H1 (cell line): ENCODE results near the gene CNDP1. TPM values are rescaled to one million over a fixed set of nuclear protein-coding genes. Genes with fewer than 3 reads are reported as not detected.

Experiments
- CTCF ChIA-PET: fragments of 300-600 bp; sonication (Branson Sonifier 250); formaldehyde crosslinking; loops from one replicate; lab custom pipeline; 2021; ENCODE audit not compliant: partially characterized antibody; lab: Charles Lee
- POLR2A ChIA-PET: fragments of 300-600 bp; sonication (Branson Sonifier 250); formaldehyde crosslinking; loops from one replicate; lab custom pipeline; 2021; ENCODE audit warnings: inconsistent platforms; ENCODE audit not compliant: partially characterized antibody; lab: Charles Lee
- DNase-seq, 2 experiments: peaks; one replicate each; pipeline versions ENCODE4 v3.0.0 to v3.0.0-alpha.2; 2010 to 2022; ENCODE audit warnings: low spot score in 2 of 2, low read depth in 1 of 2, mixed read lengths in 1 of 2
- FAIRE-seq: peaks from 2 replicates; lab custom pipeline; 2011; peaks lifted over from hg19 to GRCh38; lab: Jason Lieb, UNC
- H2AFZ ChIP-seq: 2 replicates; pipeline ENCODE4 v1.8.1; 2012; ENCODE audit warnings: low read length, inconsistent platforms
- H2AK5ac ChIP-seq: 2 replicates; pipeline ENCODE4 v1.6.1; 2013; ENCODE audit warnings: low read depth, low read length
- H2BK120ac ChIP-seq: replicated peaks from 2 replicates; pipeline ENCODE3; 2013; ENCODE audit warnings: low read depth, low read length, inconsistent platforms
- H2BK12ac ChIP-seq: 2 replicates; pipeline ENCODE4 v1.6.1; 2013; ENCODE audit warnings: low read depth, low read length
- H2BK15ac ChIP-seq: 2 replicates; pipeline ENCODE4 v1.6.1; 2013; ENCODE audit warnings: low read length
- H2BK20ac ChIP-seq: 2 replicates; pipeline ENCODE4 v1.6.1; 2013; ENCODE audit warnings: low read length
- H2BK5ac ChIP-seq: 2 replicates; pipeline ENCODE4 v1.6.1; 2013; ENCODE audit warnings: low read depth, low read length
- H3K14ac ChIP-seq: 2 replicates; pipeline ENCODE4 v1.6.1; 2013; ENCODE audit warnings: inconsistent platforms; ENCODE audit not compliant: insufficient read length
- H3K18ac ChIP-seq: 2 replicates; pipeline ENCODE4 v1.6.1; 2013; ENCODE audit warnings: low read length; ENCODE audit errors: extremely low read depth
- H3K23ac ChIP-seq: 2 replicates; pipeline ENCODE4 v1.6.1; 2013; ENCODE audit warnings: inconsistent platforms; ENCODE audit not compliant: insufficient read length
- H3K23me2 ChIP-seq: 2 replicates; pipeline ENCODE4 v1.6.1; 2013; ENCODE audit warnings: low read depth, low read length
- H3K27ac ChIP-seq: 2 replicates; pipeline ENCODE4 v1.6.1; 2011; ENCODE audit warnings: low read depth, low read length, inconsistent platforms
- H3K27me3 ChIP-seq, 4 experiments: replicated peaks in 1 of 4; 1 replicate in 1 of 4; 2 replicates in 3 of 4; pipeline versions ENCODE4 v1.6.1 to v1.8.1; 2011 to 2013; ENCODE audit warnings: low read length in 3 of 4, mild to moderate bottlenecking in 3 of 4, inconsistent platforms in 2 of 4, mixed read lengths in 2 of 4, moderate library complexity in 1 of 4; ENCODE audit not compliant: control insufficient read depth in 3 of 4, insufficient read depth in 3 of 4; ENCODE audit errors: extremely low read depth in 1 of 4
- H3K36me3 ChIP-seq, 4 experiments: 2 replicates each; pipeline versions ENCODE4 v1.6.1 to v1.8.1; 2011 to 2013; ENCODE audit warnings: mild to moderate bottlenecking in 4 of 4, low read length in 3 of 4, moderate library complexity in 2 of 4, control low read depth in 1 of 4, inconsistent platforms in 1 of 4; ENCODE audit not compliant: insufficient read depth in 4 of 4, control insufficient read depth in 2 of 4
- H3K4ac ChIP-seq: replicated peaks from 2 replicates; pipeline ENCODE3; 2013; ENCODE audit warnings: low read length, low read depth, mixed read lengths, inconsistent platforms; ENCODE audit not compliant: insufficient read length
- H3K4me1 ChIP-seq, 4 experiments: replicated peaks in 1 of 4; 1 replicate in 1 of 4; 2 replicates in 3 of 4; pipeline versions ENCODE4 v1.6.1 to v1.8.1; 2011 to 2013; ENCODE audit warnings: low read length in 3 of 4, inconsistent platforms in 2 of 4, mixed read lengths in 1 of 4; ENCODE audit not compliant: insufficient read depth in 4 of 4, control insufficient read depth in 3 of 4
- H3K4me2 ChIP-seq, 2 experiments: 2 replicates each; pipeline versions ENCODE4 v1.6.1 to v1.8.1; 2011 to 2013; ENCODE audit warnings: low read depth in 2 of 2, low read length in 2 of 2, control low read depth in 1 of 2, inconsistent platforms in 1 of 2, mild to moderate bottlenecking in 1 of 2; ENCODE audit not compliant: insufficient read depth in 1 of 2
- H3K4me3 ChIP-seq, 4 experiments: fragments of 200-600, 300-600 bp in 1 of 4; sonication (generic), shearing (Covaris generic), sonication (Bioruptor Twin) in 1 of 4; 2 replicates each; pipeline versions ENCODE4 v1.5.1 to v1.8.1; 2011 to 2016; ENCODE audit warnings: low read length in 4 of 4, low read depth in 3 of 4, control low read depth in 2 of 4, inconsistent platforms in 2 of 4, mild to moderate bottlenecking in 2 of 4, mixed read lengths in 1 of 4, moderate library complexity in 1 of 4; ENCODE audit not compliant: insufficient read depth in 2 of 4; ENCODE audit errors: extremely low read depth in 1 of 4
- H3K56ac ChIP-seq: replicated peaks from 2 replicates; pipeline ENCODE3; 2013; ENCODE audit warnings: low read depth, mild to moderate bottlenecking, mixed read lengths, low read length, inconsistent platforms; ENCODE audit not compliant: insufficient read length
- H3K79me1 ChIP-seq: 2 replicates; pipeline ENCODE4 v1.6.1; 2013; ENCODE audit warnings: low read depth, low read length, control low read depth
- H3K79me2 ChIP-seq, 2 experiments: 2 replicates each; pipeline versions ENCODE4 v1.6.1 to v1.8.1; 2012 to 2013; ENCODE audit warnings: low read length in 2 of 2, mild to moderate bottlenecking in 2 of 2, inconsistent platforms in 1 of 2; ENCODE audit not compliant: insufficient read depth in 2 of 2, control insufficient read depth in 1 of 2
- H3K9ac ChIP-seq, 4 experiments: replicated peaks in 1 of 4; 1 replicate in 1 of 4; 2 replicates in 3 of 4; pipeline versions ENCODE4 v1.6.1 to v1.8.1; 2011 to 2013; ENCODE audit warnings: low read depth in 3 of 4, low read length in 3 of 4, control low read depth in 2 of 4, mild to moderate bottlenecking in 2 of 4, moderate library complexity in 2 of 4, inconsistent platforms in 1 of 4; ENCODE audit errors: extremely low read depth in 1 of 4
- H3K9me3 ChIP-seq, 2 experiments: 2 replicates each; pipeline versions ENCODE4 v1.6.1 to v1.8.1; 2012 to 2013; ENCODE audit warnings: mild to moderate bottlenecking in 2 of 2, moderate library complexity in 2 of 2, control low read depth in 1 of 2, inconsistent platforms in 1 of 2, low read depth in 1 of 2, low read length in 1 of 2, mixed read lengths in 1 of 2; ENCODE audit not compliant: insufficient read depth in 2 of 2
- H4K20me1 ChIP-seq, 2 experiments: replicated peaks in 1 of 2; 2 replicates each; pipeline versions ENCODE3 to v1.8.1; 2011 to 2013; ENCODE audit warnings: inconsistent platforms in 2 of 2, low read length in 2 of 2, mild to moderate bottlenecking in 1 of 2; ENCODE audit not compliant: insufficient read depth in 2 of 2, control insufficient read depth in 1 of 2
- H4K5ac ChIP-seq: 2 replicates; pipeline ENCODE4 v1.6.1; 2013; ENCODE audit warnings: low read length, low read depth, mixed read lengths, inconsistent platforms; ENCODE audit not compliant: insufficient read length
- H4K8ac ChIP-seq: 2 replicates; pipeline ENCODE4 v1.8.0; 2013; ENCODE audit warnings: mild to moderate bottlenecking, moderate library complexity, low read length, inconsistent platforms; ENCODE audit not compliant: insufficient read depth; ENCODE audit errors: extremely low read depth
- H4K91ac ChIP-seq: replicated peaks from 2 replicates; pipeline ENCODE3; 2013; ENCODE audit warnings: low read length, mixed read lengths, inconsistent platforms; ENCODE audit not compliant: insufficient read length
- BACH1 ChIP-seq: IDR thresholded peaks from 2 replicates; pipeline ENCODE4 v1.6.1; 2012; ENCODE audit warnings: low read length, improper control_type of control experiment
- CHD2 ChIP-seq: IDR thresholded peaks from 2 replicates; pipeline ENCODE4 v1.6.1; 2012; ENCODE audit warnings: low read length, improper control_type of control experiment
- CTBP2 ChIP-seq: IDR thresholded peaks from 2 replicates; pipeline ENCODE4 v1.7.0; 2011; ENCODE audit warnings: borderline replicate concordance, mild to moderate bottlenecking, moderate library complexity, mixed read lengths, low read length; ENCODE audit not compliant: insufficient read depth, insufficient read length
- EZH2 ChIP-seq: fragments of 200-600 bp; sonication (generic); IDR thresholded peaks from 2 replicates; pipeline ENCODE4 v1.7.1; 2012; ENCODE audit warnings: low read depth, mild to moderate bottlenecking, moderate library complexity, low read length, inconsistent platforms; ENCODE audit not compliant: severe bottlenecking
- KDM4A ChIP-seq: IDR thresholded peaks from one replicate; pipeline ENCODE4 v1.7.1; 2012; ENCODE audit warnings: low read depth, mild to moderate bottlenecking, moderate library complexity, low read length, inconsistent platforms; ENCODE audit not compliant: severe bottlenecking
- MAFK ChIP-seq: IDR thresholded peaks from 2 replicates; pipeline ENCODE4 v1.6.1; 2012; ENCODE audit warnings: low read depth, mild to moderate bottlenecking, improper control_type of control experiment, low read length
- NRF1 ChIP-seq: IDR thresholded peaks from 2 replicates; pipeline ENCODE4 v1.6.1; 2011; ENCODE audit warnings: mild to moderate bottlenecking, low read depth, low read length, improper control_type of control experiment
- RNF2 ChIP-seq: fragments of 200-900, 300-1000 bp; sonication (generic); IDR thresholded peaks from 2 replicates; pipeline ENCODE4 v1.7.1; 2016; ENCODE audit warnings: borderline replicate concordance, low read depth, mild to moderate bottlenecking, antibody characterized with exemption, low read length; ENCODE audit not compliant: poor library complexity, severe bottlenecking; ENCODE audit errors: missing control alignments
- SAP30 ChIP-seq: fragments of 300-600 bp; sonication (generic); IDR thresholded peaks from 2 replicates; pipeline ENCODE4 v1.7.1; 2012; ENCODE audit warnings: low read length, moderate library complexity, mild to moderate bottlenecking, inconsistent platforms; ENCODE audit not compliant: insufficient read depth, insufficient replicate concordance
- SIRT6 ChIP-seq: IDR thresholded peaks from one replicate; pipeline ENCODE4 v1.7.1; 2012; ENCODE audit warnings: low read length, inconsistent platforms
- TBP ChIP-seq: IDR thresholded peaks from 2 replicates; pipeline ENCODE4 v1.6.1; 2011; ENCODE audit warnings: low read depth, low read length, improper control_type of control experiment
- YY1 ChIP-seq: IDR thresholded peaks from 2 replicates; pipeline ENCODE4 v1.6.1; 2011; ENCODE audit warnings: low read depth, mild to moderate bottlenecking, low read length
- WGBS, 2 experiments: shearing (Covaris generic) in 1 of 2; methylation state at CpG; one replicate each; pipeline versions ENCODE4 v1.1.6 to v1.1.7; 2013 to 2015; ENCODE audit warnings: low lambda C conversion rate in 2 of 2, mixed read lengths in 2 of 2, inconsistent platforms in 1 of 2, low coverage in 1 of 2, missing lambda C conversion rate in 1 of 2; ENCODE audit not compliant: insufficient replicate concordance in 2 of 2, insufficient coverage in 1 of 2, insufficient read length in 1 of 2; ENCODE audit errors: extremely low coverage in 1 of 2, missing lambda C conversion rate in 1 of 2; 5-methylcytosine and 5-hydroxymethylcytosine counted together
- polyA plus RNA-seq, 7 experiments: library from polyadenylated mRNA; depleted of rRNA in 3 of 7; stranded (reverse) in 5 of 7; unstranded in 2 of 7; fragments of >200 nt in 5 of 7; fragments of 200-250 nt in 2 of 7; gene quantifications; 1 replicate in 5 of 7; 2 replicates in 1 of 7; 4 replicates in 1 of 7; pipeline versions ENCODE4 v1.2.1 to v1.2.3, GENCODE V29; 2011 to 2013; ENCODE audit warnings: missing spikeins in 2 of 7, mixed read lengths in 2 of 7
- total RNA-seq: library from RNA; stranded (reverse); fragmentation: NEBNext Ultra II Directional; extraction: Animal tissue kit (Norgen Biotek cat#: 25700); gene quantifications from 2 replicates; pipeline ENCODE4 v1.2.1, GENCODE V29; 2021
- TF ChIP-seq, protein P1 (sequence below): IDR thresholded peaks from 2 replicates; pipeline ENCODE4 v1.6.1; 2012; ENCODE audit warnings: inconsistent platforms

Gene CNDP1
- total and polyA plus RNA-seq, 2 of the 8 experiments (the other 6 are each of a cell fraction or from before 2014, with no cell fraction given) = 0.09 TPM; not detected in 1

DNA sequence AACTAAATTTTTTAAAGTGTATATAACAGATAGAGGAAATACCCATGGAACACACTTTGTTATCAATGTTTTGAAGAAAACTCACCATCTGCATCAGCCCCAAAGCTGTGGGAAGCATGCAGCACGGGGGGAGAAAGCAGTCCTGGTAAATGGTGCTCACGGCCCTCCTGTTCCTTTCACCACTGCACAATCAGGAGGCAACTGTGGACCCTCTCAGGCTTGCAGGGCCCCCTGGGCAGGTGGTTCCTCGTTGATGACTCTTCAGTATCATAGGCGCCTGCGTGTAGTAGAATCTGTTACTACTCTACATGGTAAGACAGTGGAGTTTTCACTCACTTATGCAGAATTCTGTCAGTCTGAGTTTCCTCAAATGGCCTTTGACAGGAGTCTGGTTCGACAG, 4.9 kb upstream of the CNDP1 start:
- H3K9me3 ChIP-seq = no peaks in the 10 kb centered on the region
- no peak overlapping the region for H3K56ac ChIP-seq
- H2AK5ac ChIP-seq = no peak overlapping the region
- no peak overlapping the region for H4K91ac ChIP-seq
- H2BK15ac ChIP-seq = no peak overlapping the region
- H3K4ac ChIP-seq = no peak overlapping the region
- no peak overlapping the region for H4K8ac ChIP-seq
- no peaks in the 10 kb centered on the region for H3K79me2 ChIP-seq
- no peak for DNase-seq
- H2BK12ac ChIP-seq = no peak overlapping the region
- H3K14ac ChIP-seq = no peak overlapping the region
- no peaks in the 10 kb centered on the region; a peak in 1 of 7 replicates for H3K4me1 ChIP-seq
- no peaks in the 10 kb centered on the region for H3K27me3 ChIP-seq
- ChIA-PET CTCF (no interaction called here), POLR2A (no interaction called here)
- H4K20me1 ChIP-seq = no peaks in the 10 kb centered on the region
- no peak overlapping the region for H2BK20ac ChIP-seq
- H3K4me2 ChIP-seq = no peak overlapping the region
- no peaks in the 10 kb centered on the region for H3K79me1 ChIP-seq
- H3K4me3 ChIP-seq = no peak overlapping the region
- H3K23me2 ChIP-seq = no peaks in the 10 kb centered on the region
- H3K18ac ChIP-seq = no peak overlapping the region
- H4K5ac ChIP-seq = no peak overlapping the region
- no peak overlapping the region for H3K9ac ChIP-seq
- no peak overlapping the region for H3K27ac ChIP-seq
- H2BK5ac ChIP-seq = no peak overlapping the region
- FAIRE-seq = no peak
- H2BK120ac ChIP-seq = no peak overlapping the region
- no peak overlapping the region for H3K23ac ChIP-seq
- H2AFZ ChIP-seq = no peak overlapping the region
- no peaks in the 10 kb centered on the region for H3K36me3 ChIP-seq
- TF ChIP-seq RNF2 (no peak), BACH1 (no peak), EZH2 (no peak), YY1 (no peak), CTBP2 (no peak), NRF1 (no peak), MAFK (no peak), CHD2 (no peak), KDM4A (no peak), SIRT6 (no peak), TBP (no peak), SAP30 (no peak)
- TF ChIP-seq, protein P1, sequence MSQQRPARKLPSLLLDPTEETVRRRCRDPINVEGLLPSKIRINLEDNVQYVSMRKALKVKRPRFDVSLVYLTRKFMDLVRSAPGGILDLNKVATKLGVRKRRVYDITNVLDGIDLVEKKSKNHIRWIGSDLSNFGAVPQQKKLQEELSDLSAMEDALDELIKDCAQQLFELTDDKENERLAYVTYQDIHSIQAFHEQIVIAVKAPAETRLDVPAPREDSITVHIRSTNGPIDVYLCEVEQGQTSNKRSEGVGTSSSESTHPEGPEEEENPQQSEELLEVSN = no peak
- TF ChIP-seq, all 59 proteins: peak for 0
- 90% methylated on average over 6 of the region's 6 CpGs; no CpG with 5 or more reads in 1 of the 2 experiments for WGBS, 2 experiments
